Loucy (cell line): Measurements from ENCODE around the gene CYP2D6.

Source experiments
- H2AFZ ChIP-seq: fragments of 200-600 bp; sonication (generic); 2 replicates; pipeline ENCODE4 v1.6.0; 2016; ENCODE audit warnings: antibody characterized with exemption, mild to moderate bottlenecking, low read length, moderate library complexity
- H3F3A ChIP-seq: fragments of 200-600 bp; 2 replicates; pipeline ENCODE4 v1.6.0; 2016; ENCODE audit warnings: antibody characterized with exemption, low read depth, mild to moderate bottlenecking
- H3K27me3 ChIP-seq: fragments of 200-600 bp; sonication (generic); 2 replicates; pipeline ENCODE4 v1.6.1; 2014; ENCODE audit warnings: low read length, mild to moderate bottlenecking; ENCODE audit not compliant: insufficient read depth, poor library complexity, severe bottlenecking
- H3K36me3 ChIP-seq: fragments of 200-600 bp; sonication (generic); 2 replicates; pipeline ENCODE4 v1.6.1; 2016; ENCODE audit warnings: low read length; ENCODE audit not compliant: insufficient read depth
- H3K4me1 ChIP-seq: fragments of 200-600 bp; sonication (generic); 2 replicates; pipeline ENCODE4 v1.5.1; 2014; ENCODE audit warnings: low read length, mild to moderate bottlenecking; ENCODE audit not compliant: insufficient read depth, poor library complexity, severe bottlenecking
- H3K4me2 ChIP-seq: fragments of 200-600 bp; sonication (generic); 2 replicates; pipeline ENCODE4 v1.6.0; 2014; ENCODE audit warnings: antibody characterized with exemption, low read length, low read depth, mild to moderate bottlenecking; ENCODE audit not compliant: poor library complexity, severe bottlenecking
- H3K4me3 ChIP-seq: fragments of 200-600 bp; sonication (generic); 2 replicates; pipeline ENCODE4 v1.5.1; 2014; ENCODE audit warnings: low read length, mild to moderate bottlenecking, mixed read lengths; ENCODE audit not compliant: poor library complexity, severe bottlenecking
- H3K79me2 ChIP-seq: fragments of 200-600 bp; sonication (generic); 2 replicates; pipeline ENCODE4 v1.6.1; 2014; ENCODE audit warnings: low read length; ENCODE audit not compliant: insufficient read depth
- H3K9ac ChIP-seq: fragments of 200-600 bp; sonication (generic); 2 replicates; pipeline ENCODE4 v1.6.0; 2014; ENCODE audit warnings: mild to moderate bottlenecking, low read depth, low read length, moderate library complexity; ENCODE audit not compliant: poor library complexity, severe bottlenecking
- H3K9me2 ChIP-seq: fragments of 200-600 bp; sonication (generic); replicated peaks from 2 replicates; pipeline ENCODE4 v1.6.1; 2016; ENCODE audit warnings: low read depth, low read length, mixed read lengths
- H3K9me3 ChIP-seq: fragments of 200-600 bp; sonication (generic); 2 replicates; pipeline ENCODE4 v1.6.1; 2014; ENCODE audit warnings: mild to moderate bottlenecking, antibody characterized with exemption, low read length, low read depth; ENCODE audit not compliant: insufficient read depth
- H4K20me1 ChIP-seq: fragments of 200-600 bp; sonication (generic); 2 replicates; pipeline ENCODE4 v1.6.0; 2014; ENCODE audit warnings: antibody characterized with exemption, low read length, mild to moderate bottlenecking; ENCODE audit not compliant: insufficient read depth, poor library complexity, severe bottlenecking
- CTCF ChIP-seq: fragments of 200-600 bp; sonication (generic); conservative IDR thresholded peaks from 2 replicates; pipeline ENCODE4 v1.5.1; 2014; ENCODE audit warnings: mild to moderate bottlenecking, antibody characterized with exemption, low read length
- EZH2phosphoT487 ChIP-seq: fragments of 200-600 bp; IDR thresholded peaks from 2 replicates; pipeline ENCODE4 v1.6.1; 2018; ENCODE audit warnings: antibody characterized with exemption, mild to moderate bottlenecking, moderate library complexity, borderline replicate concordance

Gene CYP2D6

DNA sequence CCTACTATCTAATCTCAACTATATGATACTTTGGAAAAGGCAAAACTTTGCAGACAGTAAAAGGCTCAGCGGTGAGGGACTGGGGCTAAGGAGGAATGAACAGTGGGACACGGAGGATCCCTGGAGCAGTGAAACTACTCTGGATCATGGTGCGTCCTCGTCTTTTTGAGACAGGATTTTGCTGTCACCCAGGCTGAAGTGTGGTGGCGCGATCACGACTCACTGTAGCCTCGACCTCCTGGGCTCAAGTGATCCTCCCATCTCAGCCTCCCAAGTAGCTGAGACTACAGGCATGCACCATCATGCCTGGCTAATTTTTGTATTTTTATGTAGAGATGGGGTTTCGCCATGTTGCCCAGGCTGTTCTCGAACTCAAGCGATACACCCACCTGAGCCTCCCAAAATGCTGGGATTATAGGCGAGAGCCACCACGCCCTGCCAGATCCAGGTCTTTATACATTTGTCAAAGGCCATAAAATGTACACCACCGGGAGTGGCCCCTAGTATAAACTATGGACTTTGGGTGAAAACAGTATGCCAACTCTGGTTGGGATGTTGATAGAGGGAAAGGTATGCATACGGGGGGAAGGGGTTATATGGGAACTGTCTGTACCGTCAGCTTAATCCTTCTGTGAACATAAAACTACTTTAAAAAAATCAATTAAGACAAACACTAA, 28.0 kb upstream of the CYP2D6 start:
- Histone ChIP-seq H3K9me3 (no peaks in the 10 kb centered on the region), H3K4me1 (no peaks in the 10 kb centered on the region), H3F3A (no peaks in the 10 kb centered on the region), H3K36me3 (peaks cover 82% of the 10 kb centered on the region), H3K4me2 (no peak overlapping the region), H3K4me3 (no peak overlapping the region), H3K79me2 (no peaks in the 10 kb centered on the region), H4K20me1 (no peaks in the 10 kb centered on the region), H3K9ac (no peak overlapping the region), H3K9me2 (no peaks in the 10 kb centered on the region), H3K27me3 (no peaks in the 10 kb centered on the region), H2AFZ (no peak overlapping the region)
- TF ChIP-seq EZH2phosphoT487 = no peak
- TF ChIP-seq CTCF = no peak

- no peak for TF ChIP-seq EZH2phosphoT487
- no peak for TF ChIP-seq CTCF
- H4K20me1 ChIP-seq = no peaks in the 10 kb centered on the region
These were observed 26.0 kb upstream of the CYP2D6 start for GRCh38 chr22:42156598-42156997.

DNA sequence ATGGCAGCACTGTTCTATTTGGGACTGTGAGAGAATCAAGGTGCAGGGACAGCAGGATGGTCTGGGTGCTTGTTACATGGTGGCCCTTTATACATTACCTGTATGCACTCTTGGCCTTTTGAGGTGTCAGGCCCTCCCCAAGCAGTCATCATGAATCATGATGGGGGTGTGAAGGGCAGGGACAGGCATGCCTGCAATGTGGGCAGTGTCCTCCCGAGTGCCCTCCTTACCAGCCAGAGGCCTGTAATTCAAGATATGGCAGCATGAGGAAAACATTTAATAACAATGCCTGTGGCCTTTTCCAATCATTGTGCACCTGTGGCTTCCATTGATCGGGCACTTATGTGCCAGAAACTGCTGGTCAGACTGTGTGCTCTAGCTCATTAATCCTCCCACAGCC, 25.5 kb upstream of the CYP2D6 start:
- Histone ChIP-seq H3K36me3 (peaks cover 61% of the 10 kb centered on the region), H3K27me3 (no peaks in the 10 kb centered on the region), H3K4me2 (no peak overlapping the region), H3K4me1 (no peaks in the 10 kb centered on the region), H4K20me1 (no peaks in the 10 kb centered on the region), H2AFZ (no peak overlapping the region), H3F3A (no peaks in the 10 kb centered on the region), H3K79me2 (no peaks in the 10 kb centered on the region), H3K9me2 (no peaks in the 10 kb centered on the region), H3K9ac (no peak overlapping the region), H3K9me3 (no peaks in the 10 kb centered on the region), H3K4me3 (no peak overlapping the region)
- TF ChIP-seq EZH2phosphoT487 (no peak), CTCF (no peak)

More at GRCh38 chr22:42156598-42156997, 26.0 kb upstream of the CYP2D6 start:
- H3K27me3 ChIP-seq = no peaks in the 10 kb centered on the region
- H3K4me1 ChIP-seq = no peaks in the 10 kb centered on the region
- H3K4me2 ChIP-seq = no peak overlapping the region
- no peak overlapping the region for H2AFZ ChIP-seq
- H3K36me3 ChIP-seq = peaks cover 65% of the 10 kb centered on the region
- H3K9ac ChIP-seq = no peak overlapping the region
- no peak overlapping the region for H3K4me3 ChIP-seq
- no peaks in the 10 kb centered on the region for H3K79me2 ChIP-seq
- no peaks in the 10 kb centered on the region for H3F3A ChIP-seq
- no peaks in the 10 kb centered on the region for H3K9me3 ChIP-seq
- no peaks in the 10 kb centered on the region for H3K9me2 ChIP-seq
